ENCODE data around the gene ZNF565. TPM values are rescaled to one million over a fixed set of nuclear protein-coding genes. Genes with fewer than 3 reads are reported as not detected.
"Not testable (repeated sequence)": the region's sequence is repeated elsewhere in the genome, so short reads cannot be mapped to it uniquely, and the experiment has no call there.

Gene ZNF565
- total RNA-seq, 1 experiment from 2014 or later, result 4.2 TPM

DNA sequence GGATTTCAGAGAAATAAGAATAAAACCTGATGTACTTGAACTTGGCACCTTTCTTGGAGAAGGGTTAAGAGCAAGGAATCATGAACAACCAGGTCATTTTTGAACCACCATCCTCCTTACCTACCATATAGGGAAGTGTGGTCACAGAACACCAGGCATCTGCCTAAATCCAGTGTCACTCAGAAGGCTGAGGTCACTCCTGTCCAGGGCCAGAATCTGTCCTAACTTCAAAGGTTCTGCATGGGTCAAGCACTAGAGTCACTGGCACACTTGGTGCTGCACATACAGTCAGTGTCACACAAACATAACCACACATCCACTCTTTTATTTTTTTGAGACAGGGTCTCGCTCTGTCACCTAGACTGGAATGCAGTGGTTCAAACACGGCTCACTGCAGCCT lies 1.6 kb downstream of the ZNF565 start:
- no peak for DNase-seq (ENCODE audit: low spot score)

GRCh38 chr19:36210497-36210896 lies 4.0 kb downstream of the ZNF565 start:
- no peak for DNase-seq (ENCODE audit: low spot score)

DNA sequence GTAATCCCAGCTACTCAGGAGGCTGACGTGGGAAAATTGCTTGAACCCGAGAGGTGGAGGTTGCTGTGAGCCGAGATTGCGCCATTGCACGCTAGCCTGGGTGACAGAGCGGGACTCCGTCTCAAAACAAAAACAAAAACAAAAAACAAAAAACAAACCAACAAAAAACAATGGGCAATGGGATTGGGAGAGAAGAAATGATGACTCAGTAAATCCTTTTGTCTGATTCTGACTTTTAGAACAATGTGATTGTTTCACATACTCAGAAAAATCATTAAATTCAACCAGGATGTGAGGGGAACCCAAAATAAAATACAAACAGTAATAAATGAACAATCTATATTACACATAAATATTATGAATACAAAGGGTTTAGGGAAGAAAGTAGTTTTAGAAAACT lies 5.1 kb downstream of the ZNF565 start:
- no peak for DNase-seq (ENCODE audit: low spot score)

DNA sequence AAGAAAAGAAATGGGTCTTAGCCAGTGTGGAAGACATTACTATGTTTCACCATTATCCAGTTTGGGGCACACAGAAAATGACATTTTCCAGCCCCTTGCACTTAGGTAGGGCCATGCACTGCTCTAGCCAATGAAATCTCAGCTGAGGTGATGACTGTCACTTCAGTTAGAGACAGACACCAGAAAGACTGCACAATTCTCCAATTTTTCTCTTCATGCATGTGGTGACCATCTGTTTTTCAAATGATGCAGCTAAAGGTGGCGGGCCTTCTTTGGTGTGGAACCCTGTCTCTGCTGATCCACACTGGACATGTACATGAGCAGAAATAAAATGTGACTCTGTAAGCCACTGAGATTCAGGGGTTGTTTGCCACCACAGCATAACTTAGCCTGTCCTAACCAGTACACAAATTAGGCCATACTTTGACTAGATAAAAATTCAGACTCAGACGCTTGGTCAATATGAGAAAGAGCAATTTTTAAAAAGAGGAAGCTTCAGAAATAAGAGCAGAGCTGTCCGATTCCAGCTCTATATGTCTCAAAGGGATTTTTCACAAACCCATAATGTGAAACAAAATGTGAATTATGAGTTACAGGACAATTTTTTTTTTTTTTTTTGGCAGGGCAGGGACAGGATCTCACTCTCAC lies 6.7 kb downstream of the ZNF565 start:
- DNase-seq (ENCODE audit: low spot score), result no peak

DNA sequence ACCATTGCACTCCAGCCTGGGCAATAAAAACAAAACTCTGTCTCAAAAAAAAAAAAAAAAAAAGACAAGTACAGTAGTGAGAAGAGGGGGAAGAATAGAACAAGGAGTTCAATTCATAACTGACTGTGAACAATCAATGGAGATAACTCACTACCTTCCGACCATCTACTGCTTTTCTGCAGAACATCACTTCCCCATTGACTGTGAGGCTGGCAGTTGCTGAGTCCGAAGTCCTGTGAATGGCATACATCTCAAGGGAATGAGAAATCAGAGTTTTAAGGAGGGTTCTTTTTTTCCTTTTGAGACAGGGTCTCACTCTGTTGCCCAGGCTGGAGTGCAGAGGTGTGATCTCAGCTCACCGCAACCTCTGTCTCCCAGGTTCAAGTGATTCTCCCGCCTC lies 11.2 kb downstream of the ZNF565 start:
- no peak for DNase-seq (ENCODE audit: low spot score)

- DNase-seq (ENCODE audit: low spot score), result no peak
These were observed 12.8 kb downstream of the ZNF565 start for GRCh38 chr19:36201684-36202083.

GRCh38 chr19:36198119-36198518 lies 16.3 kb downstream of the ZNF565 start:
- DNase-seq (ENCODE audit: low spot score), result no peak

- no peak for DNase-seq (ENCODE audit: low spot score)
These were observed 18.2 kb downstream of the ZNF565 start for GRCh38 chr19:36196249-36196648.

GRCh38 chr19:36186722-36187121 lies 27.7 kb downstream of the ZNF565 start:
- DNase-seq (ENCODE audit: low spot score), result not testable (repeated sequence)

- no peak for DNase-seq (ENCODE audit: low spot score)
These were observed 31.2 kb downstream of the ZNF565 start for GRCh38 chr19:36183245-36183628.

GRCh38 chr19:36182612-36183244 lies 31.7 kb downstream of the ZNF565 start:
- peak; percentile 28 for DNase-seq (ENCODE audit: low spot score)

GRCh38 chr19:36179077-36179476 lies 35.4 kb downstream of the ZNF565 start:
- not testable (repeated sequence) for DNase-seq (ENCODE audit: low spot score)

- DNase-seq (ENCODE audit: low spot score), result not testable (repeated sequence)
These were observed 40.6 kb downstream of the ZNF565 start for GRCh38 chr19:36173846-36174245.

DNA sequence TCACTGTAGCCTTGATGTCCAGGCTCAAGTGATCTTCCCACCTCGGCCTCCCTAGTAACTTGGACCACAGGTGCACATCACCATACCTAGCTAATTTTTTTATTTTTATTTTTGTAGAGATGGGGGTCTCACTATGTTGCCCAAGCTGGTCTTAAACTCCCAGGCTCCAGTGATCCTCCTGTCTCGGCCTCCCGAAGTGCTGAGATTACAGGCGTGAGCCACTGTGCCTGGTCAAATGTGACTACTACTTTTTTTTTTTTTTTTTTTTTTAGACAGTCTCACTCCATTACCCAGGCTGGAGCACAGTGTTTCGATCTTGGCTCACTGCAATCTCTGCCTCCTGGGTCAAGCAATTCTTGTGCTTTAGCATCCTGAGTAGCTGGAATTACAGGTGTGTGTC lies 41.6 kb downstream of the ZNF565 start:
- DNase-seq (ENCODE audit: low spot score), result no peak

DNA sequence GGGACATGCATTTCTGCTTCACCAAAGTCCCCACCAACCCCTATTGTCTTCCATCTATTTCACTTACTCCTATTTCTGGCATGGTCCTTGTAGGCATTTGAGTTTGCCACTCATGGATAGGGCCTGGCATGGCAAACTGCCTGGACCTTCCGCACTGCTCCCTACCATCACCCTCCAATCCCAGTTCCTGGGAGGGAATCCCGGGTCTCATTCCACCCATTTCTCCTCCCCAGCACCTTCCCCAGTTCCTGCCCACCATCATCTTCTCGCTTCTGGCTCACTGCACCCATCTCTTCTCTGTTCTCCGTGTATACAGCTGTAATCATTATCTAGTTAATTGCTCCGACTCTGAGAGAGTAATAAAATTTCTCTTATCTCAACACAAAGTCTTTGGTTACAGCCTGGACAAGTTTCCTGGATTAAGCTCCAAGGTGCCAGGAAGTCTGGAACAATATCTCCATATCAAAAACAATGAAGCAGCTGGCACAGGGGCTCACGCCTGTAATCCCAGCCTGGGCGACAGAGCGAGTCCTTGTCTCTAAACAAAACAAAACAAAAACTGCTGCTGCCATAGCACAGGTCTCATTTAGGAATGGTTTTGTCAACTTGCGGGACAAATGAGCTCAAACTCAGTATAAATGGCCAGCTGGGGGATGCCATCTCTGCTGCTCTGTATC lies 45.2 kb downstream of the ZNF565 start:
- peak; percentile 54 for DNase-seq (ENCODE audit: low spot score)

- DNase-seq (ENCODE audit: low spot score), result no peak
These were observed 50.7 kb downstream of the ZNF565 start for GRCh38 chr19:36163813-36164212.

DNA sequence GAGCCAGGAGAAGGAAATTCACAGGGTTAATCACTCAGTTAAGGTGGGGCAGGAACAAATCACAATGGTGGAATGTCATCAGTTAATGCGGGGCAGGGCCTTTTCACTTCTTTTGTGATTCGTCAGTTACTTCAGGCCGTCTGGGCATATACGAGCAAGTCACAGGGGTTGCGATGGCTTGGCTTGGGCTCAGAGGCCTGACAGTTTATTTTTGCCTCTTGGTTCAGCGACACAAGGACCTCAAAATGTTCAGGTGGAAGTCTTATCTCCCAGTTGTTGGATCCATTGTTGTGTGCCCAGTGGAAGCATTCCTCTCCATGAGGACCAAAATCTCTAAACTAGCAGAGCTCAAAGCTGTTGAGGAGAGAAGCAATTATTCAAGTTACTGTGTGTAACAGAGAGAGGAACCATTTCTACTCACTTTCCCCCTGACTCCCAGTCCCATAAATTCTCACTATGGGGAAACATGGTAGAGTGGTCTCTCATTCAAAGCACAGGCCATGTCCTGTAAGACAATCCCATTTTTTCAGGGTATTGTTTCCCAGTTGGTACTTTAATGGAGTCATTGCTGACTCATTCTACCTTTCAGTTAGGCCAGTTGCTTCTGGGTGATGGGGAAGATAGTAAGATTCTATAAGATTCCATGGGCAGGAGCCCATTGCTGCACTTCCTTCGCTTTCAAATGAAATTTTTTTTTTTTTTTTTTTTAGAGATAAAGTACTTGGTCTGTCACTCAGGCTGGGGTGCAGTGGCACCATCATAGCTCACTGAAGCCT lies 53.5 kb downstream of the ZNF565 start:
- no peak for DNase-seq (ENCODE audit: low spot score)

DNA sequence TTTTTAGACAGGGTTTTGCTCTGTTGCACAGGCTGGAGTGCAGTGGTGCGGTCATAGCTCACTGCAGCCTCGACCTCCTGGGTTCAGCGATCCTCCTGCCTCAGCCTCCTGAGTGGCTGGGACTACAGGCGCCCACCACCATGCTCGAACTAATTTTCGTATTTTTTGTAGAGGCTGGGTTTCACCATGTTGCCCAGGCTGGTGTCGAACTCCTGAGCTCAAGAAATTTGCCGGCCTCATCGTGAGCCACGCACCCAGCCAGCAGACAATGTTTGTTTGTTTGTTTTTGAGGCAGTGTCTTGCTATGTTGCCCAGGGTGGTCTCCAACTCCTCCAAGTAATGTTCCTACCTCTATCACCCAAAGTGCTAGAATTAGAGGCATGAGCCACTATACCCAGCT lies 61.3 kb downstream of the ZNF565 start:
- DNase-seq (ENCODE audit: low spot score), result no peak

GRCh38 chr19:36152352-36153091 lies 61.9 kb downstream of the ZNF565 start, which contains the start of gene COX7A1:
TSS of gene COX7A1 (minus strand) at chr19:36152447. CDS start at chr19:36152407, 40 bp downstream.
- DNase-seq (ENCODE audit: low spot score), result no peak

DNA sequence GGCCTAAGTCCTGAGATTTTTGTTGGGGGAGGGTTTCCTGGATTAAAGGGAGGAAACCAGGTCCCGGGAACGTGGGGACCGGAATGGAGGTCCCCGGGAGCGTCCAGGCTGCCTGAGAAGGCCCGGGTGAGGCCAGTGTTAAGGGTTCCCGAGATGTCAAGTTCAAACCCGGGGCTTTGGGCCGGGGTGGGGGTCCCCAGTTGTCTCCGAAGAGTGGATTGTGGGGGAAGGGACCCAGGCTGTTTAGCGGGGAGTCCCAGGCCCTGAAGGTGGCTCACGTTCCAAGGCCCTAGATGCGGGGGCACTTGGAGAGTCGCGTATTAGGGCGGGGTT lies 62.5 kb downstream of the ZNF565 start:
- no peak for DNase-seq (ENCODE audit: low spot score)

DNA sequence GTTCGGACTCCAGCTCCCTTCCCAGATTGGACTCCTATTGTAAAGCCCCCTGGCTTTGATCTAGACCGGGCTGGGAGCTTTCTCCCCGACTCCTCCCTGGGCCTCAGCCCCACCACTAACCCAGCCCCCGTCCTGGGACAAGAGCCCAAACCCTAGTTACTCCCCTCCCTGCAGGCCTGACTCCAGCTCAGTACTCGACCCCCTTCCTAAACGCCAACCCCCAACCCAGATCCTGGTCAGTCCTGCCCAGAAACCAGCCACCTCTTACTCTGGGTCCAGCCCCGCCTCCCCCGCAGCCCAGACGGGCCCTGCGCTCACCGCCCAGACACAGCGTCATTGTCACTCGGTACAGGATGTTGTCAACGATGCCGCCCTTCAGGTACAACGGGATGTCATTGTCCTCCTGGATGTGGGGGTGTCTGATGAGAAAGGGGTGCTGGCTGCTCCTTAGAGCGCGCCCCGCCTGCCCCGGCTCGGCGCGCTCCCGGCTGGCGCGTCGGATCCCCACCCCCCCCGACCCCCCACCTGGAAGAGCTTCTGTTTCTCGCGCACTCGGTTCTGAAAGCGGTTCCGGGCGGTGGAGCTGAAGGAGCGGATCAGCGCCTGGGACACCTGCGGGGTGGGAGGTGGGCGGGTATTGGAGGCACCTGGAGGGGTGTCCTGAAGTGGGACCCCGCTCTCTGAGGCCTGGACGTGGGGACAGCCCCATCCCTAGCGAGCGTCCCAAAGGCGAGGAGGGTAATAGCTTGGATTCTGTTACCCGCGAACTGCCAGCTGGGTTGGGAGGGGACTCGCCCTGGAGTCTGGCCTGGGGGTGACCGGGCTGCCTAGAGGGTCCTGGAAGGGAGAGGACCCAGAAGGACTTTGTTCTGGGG lies 63.1 kb downstream of the ZNF565 start:
- DNase-seq (ENCODE audit: low spot score), result no peak
